ENCODE results near the gene HOXB7.

The HOXB7 gene

GRCh38 chr17:48636177-48637018 is 25.6 kb upstream of the HOXB7 start:
- peak; percentile 74 for DNase-seq

GRCh38 chr17:48634493-48635208 is 23.8 kb upstream of the HOXB7 start:
- DNase-seq = no peak

GRCh38 chr17:48633266-48633677 is 22.5 kb upstream of the HOXB7 start:
- no peak for DNase-seq

GRCh38 chr17:48632579-48633265 is 21.9 kb upstream of the HOXB7 start:
- no peak for DNase-seq

GRCh38 chr17:48631693-48632578 is 21.1 kb upstream of the HOXB7 start:
- no peak for DNase-seq

- no peak for DNase-seq
These were observed 20.3 kb upstream of the HOXB7 start for GRCh38 chr17:48630925-48631692.

GRCh38 chr17:48630009-48630924 is 19.4 kb upstream of the HOXB7 start:
- DNase-seq = no peak

- no peak for DNase-seq
These were observed 18.6 kb upstream of the HOXB7 start for GRCh38 chr17:48629411-48629759.

GRCh38 chr17:48628649-48629410 is 18.0 kb upstream of the HOXB7 start:
- DNase-seq = no peak

GRCh38 chr17:48627623-48628521 is 17.1 kb upstream of the HOXB7 start:
- no peak for DNase-seq

- DNase-seq = no peak
These were observed 16.3 kb upstream of the HOXB7 start for GRCh38 chr17:48627118-48627597.

GRCh38 chr17:48626245-48627117 is 15.7 kb upstream of the HOXB7 start, which contains the start of gene HOXB9:
TSS of gene HOXB9 (minus strand) at chr17:48626358. CDS start at chr17:48626269, 89 bp downstream.
- DNase-seq = no peak

GRCh38 chr17:48625495-48626244 is 14.9 kb upstream of the HOXB7 start:
- no peak for DNase-seq

GRCh38 chr17:48624544-48625494 is 14.0 kb upstream of the HOXB7 start:
- no peak for DNase-seq

- DNase-seq = no peak
These were observed 13.3 kb upstream of the HOXB7 start for GRCh38 chr17:48624118-48624517.

GRCh38 chr17:48623583-48623982 is 12.8 kb upstream of the HOXB7 start:
- DNase-seq = no peak

Measured in NCI-H1694 treated with DMSO at 0.1 percent for 48 hours (cell line).